Adrenal gland (tissue), 5 donors: Measurements from ENCODE around the gene GNAI3.

Experiments
- POLR2A ChIP-seq, 2 donors: fragments of 450-650 bp; IDR thresholded peaks; one replicate each; pipeline ENCODE4 v1.6.1; 2017; ENCODE audit warnings: antibody characterized with exemption in 2 of 2, mild to moderate bottlenecking in 2 of 2, moderate library complexity in 1 of 2
- TF ChIP-seq, protein P1 (sequence below), 6 experiments: fragments of 450-650 bp in 4 of 6; fragments of 200-600 bp in 2 of 6; sonication (generic) in 1 of 6; IDR thresholded peaks; 1 replicate in 5 of 6; 2 replicates in 1 of 6; pipeline versions ENCODE4 v1.5.1 to v1.8.0; 2016 to 2021; ENCODE audit warnings: antibody characterized with exemption in 6 of 6, mild to moderate bottlenecking in 2 of 6, moderate library complexity in 1 of 6
- donor health status: DM: no; HTN: no; CAD: no.

DNA sequence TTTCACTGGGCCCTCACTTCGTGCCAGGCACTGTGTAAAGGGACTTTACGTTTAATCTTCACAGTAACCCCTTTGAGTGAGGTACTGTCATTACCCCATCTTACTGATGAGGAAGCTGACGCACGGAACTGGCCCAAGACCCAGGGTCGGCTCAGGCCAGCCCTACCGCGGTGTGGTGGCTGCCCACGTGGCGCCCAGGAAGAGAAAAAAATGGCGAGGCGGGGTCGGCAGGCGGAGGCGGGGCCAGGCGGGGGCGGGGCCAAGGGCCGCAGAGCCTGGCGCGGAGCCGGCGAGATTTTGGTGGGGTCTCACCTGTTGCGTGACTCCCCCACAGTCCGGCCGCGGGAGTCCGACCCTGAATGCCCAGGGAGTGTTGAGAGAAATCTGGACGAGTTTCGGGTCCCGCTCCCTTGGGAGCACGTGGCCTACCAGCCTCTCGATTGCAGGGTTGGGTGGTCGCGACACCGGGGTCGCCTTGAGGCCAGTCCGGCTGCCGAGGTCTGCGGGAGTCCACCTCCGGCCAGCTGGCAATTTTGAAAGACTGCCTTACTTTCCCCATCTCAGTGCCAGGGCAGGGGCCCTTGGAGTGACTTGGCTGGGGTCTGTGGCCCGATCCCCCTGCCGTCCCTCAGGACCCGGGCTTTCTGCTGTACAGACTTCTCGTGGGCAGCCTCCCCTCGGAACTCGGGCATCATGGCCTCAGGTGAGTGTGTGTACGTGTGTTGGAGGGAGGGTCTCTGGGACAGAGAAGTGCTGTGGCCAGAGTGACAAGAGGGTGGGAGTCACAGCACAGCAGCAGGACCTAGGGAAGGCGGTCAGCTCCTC lies 71.4 kb downstream of the GNAI3 start, which contains the start of the genes AMPD2 and GNAT2:
- TF ChIP-seq, protein P1, sequence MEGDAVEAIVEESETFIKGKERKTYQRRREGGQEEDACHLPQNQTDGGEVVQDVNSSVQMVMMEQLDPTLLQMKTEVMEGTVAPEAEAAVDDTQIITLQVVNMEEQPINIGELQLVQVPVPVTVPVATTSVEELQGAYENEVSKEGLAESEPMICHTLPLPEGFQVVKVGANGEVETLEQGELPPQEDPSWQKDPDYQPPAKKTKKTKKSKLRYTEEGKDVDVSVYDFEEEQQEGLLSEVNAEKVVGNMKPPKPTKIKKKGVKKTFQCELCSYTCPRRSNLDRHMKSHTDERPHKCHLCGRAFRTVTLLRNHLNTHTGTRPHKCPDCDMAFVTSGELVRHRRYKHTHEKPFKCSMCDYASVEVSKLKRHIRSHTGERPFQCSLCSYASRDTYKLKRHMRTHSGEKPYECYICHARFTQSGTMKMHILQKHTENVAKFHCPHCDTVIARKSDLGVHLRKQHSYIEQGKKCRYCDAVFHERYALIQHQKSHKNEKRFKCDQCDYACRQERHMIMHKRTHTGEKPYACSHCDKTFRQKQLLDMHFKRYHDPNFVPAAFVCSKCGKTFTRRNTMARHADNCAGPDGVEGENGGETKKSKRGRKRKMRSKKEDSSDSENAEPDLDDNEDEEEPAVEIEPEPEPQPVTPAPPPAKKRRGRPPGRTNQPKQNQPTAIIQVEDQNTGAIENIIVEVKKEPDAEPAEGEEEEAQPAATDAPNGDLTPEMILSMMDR (IDR thresholded peaks at IDR 0.05): peak in 1 of 6 experiments; percentile 0
- TF ChIP-seq POLR2A (IDR thresholded peaks at IDR 0.05): peak in 1 of 2 donors; percentile 45
